ENCODE data around the gene TIAL1. TPM values are rescaled to one million over a fixed set of nuclear protein-coding genes. Genes with fewer than 3 reads are reported as not detected.
A peak's percentile ranks its signal among the peaks of the same experiment; 100 is the strongest.
"Not testable (repeated sequence)": the region's sequence is repeated elsewhere in the genome, so short reads cannot be mapped to it uniquely, and the experiment has no call there.

The TIAL1 gene
- total RNA-seq, 3 donors from 2014 or later: 73.3 to 110 (median 76.4) TPM

GRCh38 chr10:119535837-119536507 is 60.8 kb downstream of the TIAL1 start:
- Histone ChIP-seq H3K4me1 (no peaks in the 10 kb centered on the region), H3K27me3 (no peaks in the 10 kb centered on the region), H3K4me3 (no peak overlapping the region), H3K27ac (no peak overlapping the region), H3K36me3 (no peaks in the 10 kb centered on the region), H3K9me3 (no peaks in the 10 kb centered on the region)
- no peak for DNase-seq (ENCODE audit: low spot score in 2 of 2)
- no peak for TF ChIP-seq POLR2AphosphoS5 (IDR thresholded peaks at IDR 0.05)
- no peak for TF ChIP-seq POLR2A (IDR thresholded peaks at IDR 0.05)
- TF ChIP-seq CTCF (IDR thresholded peaks at IDR 0.05): no peak
- intact Hi-C loops (cut with DNase I; ENCODE audit: low total_unique reads): no loop called here

GRCh38 chr10:119535305-119535704 is 61.5 kb downstream of the TIAL1 start:
- no peak for TF ChIP-seq CTCF (IDR thresholded peaks at IDR 0.05)
- no peak for TF ChIP-seq POLR2A (IDR thresholded peaks at IDR 0.05)
- no peak for TF ChIP-seq POLR2AphosphoS5 (IDR thresholded peaks at IDR 0.05)
- Histone ChIP-seq H3K9me3 (no peaks in the 10 kb centered on the region), H3K4me1 (no peaks in the 10 kb centered on the region), H3K4me3 (no peak overlapping the region), H3K27ac (no peak overlapping the region), H3K27me3 (no peaks in the 10 kb centered on the region), H3K36me3 (no peaks in the 10 kb centered on the region)
- DNase-seq (ENCODE audit: low spot score in 2 of 2): no peak
- intact Hi-C loops (cut with DNase I; ENCODE audit: low total_unique reads): no loop called here

- H3K27ac ChIP-seq: no peak overlapping the region
- intact Hi-C loops (cut with DNase I; ENCODE audit: low total_unique reads): no loop called here
Measured at GRCh38 chr10:119533473-119533872, 63.3 kb downstream of the TIAL1 start.

GRCh38 chr10:119532791-119533190 is 64.0 kb downstream of the TIAL1 start:
- H3K4me3 ChIP-seq; H3K27me3 ChIP-seq; H3K9me3 ChIP-seq; H3K27ac ChIP-seq; H3K4me1 ChIP-seq; DNase-seq (ENCODE audit: low spot score in 2 of 2); H3K36me3 ChIP-seq; intact Hi-C loops (cut with DNase I; ENCODE audit: low total_unique reads): not testable (repeated sequence)

More at GRCh38 chr10:119533473-119533872, 63.3 kb downstream of the TIAL1 start:
- no peak for DNase-seq (ENCODE audit: low spot score in 2 of 2)
- no peaks in the 10 kb centered on the region for H3K9me3 ChIP-seq
- H3K4me1 ChIP-seq: no peaks in the 10 kb centered on the region
- no peaks in the 10 kb centered on the region for H3K27me3 ChIP-seq
- H3K36me3 ChIP-seq: no peaks in the 10 kb centered on the region
- no peak for TF ChIP-seq CTCF (IDR thresholded peaks at IDR 0.05)
- TF ChIP-seq POLR2AphosphoS5 (IDR thresholded peaks at IDR 0.05): no peak
- no peak for TF ChIP-seq POLR2A (IDR thresholded peaks at IDR 0.05)
- H3K4me3 ChIP-seq: no peak overlapping the region

- H3K4me3 ChIP-seq; H3K27ac ChIP-seq; H3K36me3 ChIP-seq; H3K4me1 ChIP-seq; H3K9me3 ChIP-seq; DNase-seq (ENCODE audit: low spot score in 2 of 2); intact Hi-C loops (cut with DNase I; ENCODE audit: low total_unique reads); H3K27me3 ChIP-seq: not testable (repeated sequence)
Measured at GRCh38 chr10:119532251-119532650, 64.5 kb downstream of the TIAL1 start.

DNA sequence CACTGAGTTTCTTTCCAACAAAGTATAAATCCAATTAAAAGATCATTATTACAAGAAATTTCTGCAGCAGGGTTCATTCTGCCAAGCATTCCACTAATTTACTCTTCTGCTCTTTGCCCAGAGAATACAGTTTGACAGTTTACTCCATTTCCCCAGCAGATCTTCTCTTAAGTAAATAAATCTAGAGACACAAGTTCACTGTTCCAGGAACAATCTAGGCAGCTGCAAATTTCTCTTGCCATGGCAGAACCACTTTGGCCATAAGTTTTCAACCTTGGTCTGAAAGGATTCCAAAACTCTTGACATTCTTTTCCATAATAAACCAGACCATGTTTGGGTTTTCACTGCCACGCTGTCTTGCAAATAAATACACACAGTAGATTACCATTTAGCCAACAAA is 65.7 kb downstream of the TIAL1 start:
- Histone ChIP-seq H3K27me3 (no peaks in the 10 kb centered on the region), H3K9me3 (no peaks in the 10 kb centered on the region), H3K36me3 (no peaks in the 10 kb centered on the region), H3K4me3 (no peak overlapping the region), H3K4me1 (no peaks in the 10 kb centered on the region), H3K27ac (no peak overlapping the region)
- TF ChIP-seq POLR2AphosphoS5 (IDR thresholded peaks at IDR 0.05) (no peak), POLR2A (IDR thresholded peaks at IDR 0.05) (no peak), CTCF (IDR thresholded peaks at IDR 0.05) (no peak)
- no peak for DNase-seq (ENCODE audit: low spot score in 2 of 2)
- intact Hi-C loops (cut with DNase I; ENCODE audit: low total_unique reads): no loop called here

DNA sequence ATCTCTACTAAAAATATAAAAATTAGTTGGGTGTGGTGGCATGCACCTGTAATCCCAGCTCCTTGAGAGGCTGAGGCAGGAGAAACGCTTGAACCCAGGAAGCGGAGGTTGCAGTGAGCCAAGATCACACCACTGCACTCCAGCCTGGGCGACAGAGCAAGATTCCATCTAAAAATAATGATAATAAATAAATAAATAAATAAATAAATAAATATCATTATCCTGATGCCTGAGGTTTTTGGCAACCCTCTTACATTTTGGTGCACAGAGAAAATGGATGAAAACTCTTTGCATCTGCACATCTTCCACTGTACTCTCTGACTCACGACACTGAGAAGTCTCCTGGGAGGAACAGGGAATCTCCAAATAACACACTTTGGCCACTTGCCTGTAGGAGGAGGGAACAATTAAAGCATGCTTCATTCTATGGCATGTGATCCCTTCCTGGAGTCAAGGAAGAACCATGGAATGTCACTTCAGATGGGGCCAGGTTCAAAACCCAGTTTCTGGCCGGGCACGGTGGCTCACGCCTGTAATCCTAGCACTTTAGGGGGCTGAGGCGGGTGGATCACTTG is 68.0 kb downstream of the TIAL1 start:
- H3K36me3 ChIP-seq; H3K4me1 ChIP-seq; H3K9me3 ChIP-seq; H3K27me3 ChIP-seq; H3K4me3 ChIP-seq; intact Hi-C loops (cut with DNase I; ENCODE audit: low total_unique reads); H3K27ac ChIP-seq: not testable (repeated sequence)
- DNase-seq (ENCODE audit: low spot score in 2 of 2): peak in 1 of 2 donors; percentile 28

Measured in breast epithelium (tissue), 4 donors.